Stomach (tissue), 4 donors: ENCODE measurements around the gene PSMD8.

Source experiments
- CTCF ChIP-seq, 7 experiments: fragments of 450-650 bp in 4 of 7; fragments of 200-600 bp in 3 of 7; sonication (generic) in 3 of 7; IDR thresholded peaks; one replicate each; pipeline ENCODE4 v1.5.1; 2016 to 2019; ENCODE audit warnings: antibody characterized with exemption in 7 of 7, control low read depth in 2 of 7, mild to moderate bottlenecking in 1 of 7
- EP300 ChIP-seq: sonication (generic); formaldehyde crosslinking; IDR thresholded peaks from one replicate; pipeline ENCODE4 v1.6.1; 2017; ENCODE audit warnings: antibody characterized with exemption
- POLR2A ChIP-seq, 4 donors: fragments of 450-650 bp; IDR thresholded peaks; one replicate each; pipeline ENCODE4 v1.6.1; 2016; ENCODE audit warnings: antibody characterized with exemption in 4 of 4, control low read depth in 2 of 4, mild to moderate bottlenecking in 1 of 4, moderate library complexity in 1 of 4

GRCh38 chr19:38351865-38352395 lies 22.4 kb upstream of the PSMD8 start:
- TF ChIP-seq POLR2A (IDR thresholded peaks at IDR 0.05) (no peak), EP300 (no peak), CTCF (IDR thresholded peaks at IDR 0.05) (no peak)
